ENCODE data around the gene CCDC157.

DNA sequence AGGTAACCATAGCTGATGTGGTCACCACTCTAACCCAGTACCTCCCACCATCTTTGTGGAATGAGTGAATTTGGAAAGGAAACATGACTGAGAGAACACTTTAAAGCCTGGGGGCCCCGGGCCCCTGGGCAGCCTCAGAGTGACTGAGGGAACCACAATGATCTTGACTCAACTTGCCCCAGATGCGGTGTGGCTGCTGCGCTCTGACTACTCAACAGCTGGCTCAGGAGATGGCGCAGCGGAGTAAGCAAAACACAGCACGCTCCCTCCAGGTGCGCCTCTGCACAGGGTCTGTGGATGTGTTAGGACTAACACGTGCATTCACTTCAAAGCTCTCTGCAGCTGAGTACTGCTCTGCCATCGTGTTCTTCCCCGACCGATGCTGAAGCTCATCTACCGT, 24.5 kb downstream of the CCDC157 start:
- TF ChIP-seq, protein P1, sequence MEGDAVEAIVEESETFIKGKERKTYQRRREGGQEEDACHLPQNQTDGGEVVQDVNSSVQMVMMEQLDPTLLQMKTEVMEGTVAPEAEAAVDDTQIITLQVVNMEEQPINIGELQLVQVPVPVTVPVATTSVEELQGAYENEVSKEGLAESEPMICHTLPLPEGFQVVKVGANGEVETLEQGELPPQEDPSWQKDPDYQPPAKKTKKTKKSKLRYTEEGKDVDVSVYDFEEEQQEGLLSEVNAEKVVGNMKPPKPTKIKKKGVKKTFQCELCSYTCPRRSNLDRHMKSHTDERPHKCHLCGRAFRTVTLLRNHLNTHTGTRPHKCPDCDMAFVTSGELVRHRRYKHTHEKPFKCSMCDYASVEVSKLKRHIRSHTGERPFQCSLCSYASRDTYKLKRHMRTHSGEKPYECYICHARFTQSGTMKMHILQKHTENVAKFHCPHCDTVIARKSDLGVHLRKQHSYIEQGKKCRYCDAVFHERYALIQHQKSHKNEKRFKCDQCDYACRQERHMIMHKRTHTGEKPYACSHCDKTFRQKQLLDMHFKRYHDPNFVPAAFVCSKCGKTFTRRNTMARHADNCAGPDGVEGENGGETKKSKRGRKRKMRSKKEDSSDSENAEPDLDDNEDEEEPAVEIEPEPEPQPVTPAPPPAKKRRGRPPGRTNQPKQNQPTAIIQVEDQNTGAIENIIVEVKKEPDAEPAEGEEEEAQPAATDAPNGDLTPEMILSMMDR (IDR thresholded peaks at IDR 0.05) = no peak
- no peak for TF ChIP-seq POLR2A (IDR thresholded peaks at IDR 0.05)
